ENCODE measurements around the gene RPS3.
"Not testable (repeated sequence)": the region's sequence is repeated elsewhere in the genome, so short reads cannot be mapped to it uniquely, and the experiment has no call there.

The RPS3 gene

DNA sequence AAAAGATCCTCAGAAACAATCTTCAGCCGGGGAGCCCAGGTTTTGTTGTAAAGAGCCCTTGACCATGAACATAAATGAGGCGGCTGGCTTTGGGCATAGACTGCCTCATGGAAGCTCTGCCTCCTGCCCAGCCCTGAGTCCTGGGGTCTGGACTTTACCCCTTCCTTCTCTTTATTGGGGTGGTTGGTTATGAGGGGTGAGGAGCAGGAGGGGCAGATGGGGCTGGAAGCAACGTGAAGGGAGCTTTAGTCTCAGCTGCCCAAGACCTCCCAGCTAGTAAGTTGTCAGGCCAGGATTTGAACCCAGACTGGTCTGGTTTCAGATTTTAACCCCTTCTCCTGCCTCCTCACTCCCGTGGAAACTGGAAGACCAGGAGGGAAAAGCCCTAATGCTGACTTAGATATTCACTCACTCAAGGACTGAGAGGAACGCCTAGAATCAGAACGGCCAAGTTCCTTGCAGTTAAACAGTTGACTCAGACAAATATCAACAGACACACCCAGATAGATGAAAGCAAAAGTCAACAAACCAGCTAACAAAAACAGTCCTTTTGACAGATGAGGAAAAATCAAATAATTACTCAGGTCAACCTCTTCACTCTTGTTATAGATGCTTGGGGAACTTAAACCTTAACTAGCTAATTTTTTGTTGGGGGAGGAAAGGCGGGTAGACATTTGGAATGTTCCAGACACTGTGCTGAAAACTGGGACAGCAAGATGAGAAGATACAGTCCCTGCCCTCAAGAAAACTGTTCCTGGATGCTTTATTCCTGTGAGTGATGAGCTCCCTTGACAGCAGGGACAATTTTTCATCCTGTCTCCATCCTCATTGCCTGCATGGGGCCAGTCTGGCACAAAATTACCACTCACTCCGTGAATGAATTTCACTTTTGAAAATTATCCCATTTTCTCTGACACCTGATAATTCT, 27.1 kb upstream of the RPS3 start:
- Mint-ChIP-seq H3K27ac (no peak overlapping the region), H3K4me3 (no peak overlapping the region), H3K9me3 (no peaks in the 10 kb centered on the region), H3K4me1 (peaks cover 6% of the 10 kb centered on the region), H3K36me3 (no peaks in the 10 kb centered on the region), H3K27me3 (no peaks in the 10 kb centered on the region)
- ATAC-seq = no peak

DNA sequence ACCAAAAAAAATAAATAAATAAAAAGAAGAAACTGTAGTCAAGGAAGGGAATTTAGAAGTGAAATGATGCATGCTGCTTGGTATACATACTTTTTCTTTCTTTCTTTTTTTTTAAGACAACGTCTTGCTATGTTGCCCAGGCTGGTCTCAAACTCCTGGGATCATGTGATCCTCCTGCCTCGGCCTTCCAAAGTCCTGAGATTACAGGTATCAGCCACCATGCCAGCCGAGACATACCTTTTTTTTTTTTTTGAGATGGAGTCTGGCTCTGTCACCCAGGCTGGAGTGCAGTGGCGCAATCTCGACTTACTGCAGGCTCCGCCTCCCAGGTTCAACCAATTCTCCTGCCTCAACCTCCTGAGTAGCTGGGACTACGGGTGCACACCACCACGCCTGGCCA, 26.1 kb upstream of the RPS3 start:
- Mint-ChIP-seq H3K9me3 (no peaks in the 10 kb centered on the region), H3K27ac (no peak overlapping the region), H3K4me1 (peaks cover 6% of the 10 kb centered on the region), H3K4me3 (no peak overlapping the region), H3K27me3 (no peaks in the 10 kb centered on the region), H3K36me3 (no peaks in the 10 kb centered on the region)
- no peak for ATAC-seq

DNA sequence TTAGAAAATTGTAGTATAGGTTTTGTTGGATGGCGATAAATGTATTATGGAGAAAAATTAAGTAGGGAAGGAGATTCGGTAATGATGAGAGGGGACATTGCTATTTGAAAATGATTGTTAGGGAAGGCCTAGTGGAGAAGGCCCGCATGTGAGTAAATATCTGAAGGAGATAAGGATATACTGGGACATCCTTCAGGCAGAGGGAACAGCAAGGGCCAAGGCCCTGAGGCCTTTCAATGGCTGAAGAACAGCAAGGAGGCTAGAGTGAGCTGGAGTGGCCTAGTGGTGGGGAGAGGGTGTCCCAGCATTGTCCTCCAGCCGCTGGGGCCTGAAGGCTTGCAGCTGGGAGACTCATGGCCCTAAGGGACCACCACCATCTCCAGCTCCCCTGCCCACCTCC, 24.7 kb upstream of the RPS3 start:
- H3K27me3 Mint-ChIP-seq = no peaks in the 10 kb centered on the region
- H3K4me3 Mint-ChIP-seq = no peak overlapping the region
- no peaks in the 10 kb centered on the region for H3K36me3 Mint-ChIP-seq
- H3K4me1 Mint-ChIP-seq = peaks cover 6% of the 10 kb centered on the region
- H3K27ac Mint-ChIP-seq = no peak overlapping the region
- no peaks in the 10 kb centered on the region for H3K9me3 Mint-ChIP-seq
- ATAC-seq = no peak

DNA sequence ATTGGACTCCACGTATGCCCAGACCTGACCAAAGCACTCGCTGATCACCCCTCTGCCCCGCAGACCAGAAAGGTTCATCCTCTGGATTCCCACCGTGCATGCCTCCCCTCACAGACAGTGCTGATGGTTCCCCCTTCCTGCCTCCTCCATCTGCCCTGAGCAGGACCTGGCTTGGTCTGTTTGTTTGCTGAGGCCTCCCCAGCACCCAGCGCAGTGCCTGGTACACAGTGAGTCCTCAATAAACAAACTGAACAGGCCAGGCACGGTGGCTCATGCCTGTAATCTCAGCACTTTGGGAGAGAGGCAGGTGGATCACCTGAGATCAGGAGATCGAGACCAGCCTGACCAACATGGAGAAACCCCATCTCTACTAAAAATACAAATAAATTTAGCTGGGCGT, 23.7 kb upstream of the RPS3 start:
- no peaks in the 10 kb centered on the region for H3K36me3 Mint-ChIP-seq
- peaks cover 1% of the 10 kb centered on the region for H3K4me1 Mint-ChIP-seq
- no peak overlapping the region for H3K4me3 Mint-ChIP-seq
- H3K9me3 Mint-ChIP-seq = no peaks in the 10 kb centered on the region
- no peak for ATAC-seq
- no peaks in the 10 kb centered on the region for H3K27me3 Mint-ChIP-seq
- H3K27ac Mint-ChIP-seq = no peak overlapping the region

DNA sequence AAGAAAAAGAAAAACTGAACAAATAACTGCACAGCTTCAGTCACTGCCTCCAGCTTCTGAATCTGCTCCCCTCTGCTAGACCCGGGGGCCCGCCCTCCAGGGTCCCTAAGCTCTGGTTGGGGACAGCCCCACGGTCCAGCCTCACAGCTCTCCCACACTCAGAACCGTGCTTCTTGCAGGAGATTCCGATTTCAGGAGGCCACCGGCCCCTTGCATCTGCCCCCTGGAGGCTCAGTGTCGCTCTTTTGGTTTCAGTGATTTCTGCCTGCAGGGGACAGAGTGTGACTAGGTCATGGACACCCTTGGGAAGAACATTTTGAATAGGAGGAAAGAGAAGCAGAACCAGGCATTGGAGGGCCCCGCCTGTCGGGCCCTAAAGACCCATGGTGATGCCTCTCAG, 23.1 kb upstream of the RPS3 start:
- no peak overlapping the region for H3K27ac Mint-ChIP-seq
- H3K36me3 Mint-ChIP-seq = no peaks in the 10 kb centered on the region
- no peak for ATAC-seq
- H3K4me3 Mint-ChIP-seq = no peak overlapping the region
- peaks cover 7% of the 10 kb centered on the region for H3K4me1 Mint-ChIP-seq
- H3K27me3 Mint-ChIP-seq = no peaks in the 10 kb centered on the region
- no peaks in the 10 kb centered on the region for H3K9me3 Mint-ChIP-seq

DNA sequence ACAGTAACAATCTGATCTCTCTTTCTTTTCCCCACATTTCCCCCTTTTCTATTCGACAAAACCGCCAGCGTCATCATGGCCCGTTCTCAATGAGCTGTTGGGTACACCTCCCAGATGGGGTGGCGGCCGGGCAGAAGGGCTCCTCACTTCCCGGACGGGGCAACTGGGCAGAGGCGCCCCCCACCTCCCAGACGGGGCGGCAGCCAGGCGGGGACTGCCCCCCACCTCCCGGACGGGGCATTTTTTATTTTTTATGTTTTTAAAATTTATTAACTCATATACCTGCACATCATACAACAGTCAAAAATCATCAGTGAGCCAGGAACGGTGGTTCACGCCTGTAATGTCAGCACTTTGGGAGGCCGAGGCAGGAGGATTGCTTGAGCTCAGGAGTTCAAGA, 20.5 kb upstream of the RPS3 start:
- not testable (repeated sequence) for H3K4me1 Mint-ChIP-seq, H3K27me3 Mint-ChIP-seq, H3K36me3 Mint-ChIP-seq, ATAC-seq, H3K9me3 Mint-ChIP-seq, H3K27ac Mint-ChIP-seq, H3K4me3 Mint-ChIP-seq

DNA sequence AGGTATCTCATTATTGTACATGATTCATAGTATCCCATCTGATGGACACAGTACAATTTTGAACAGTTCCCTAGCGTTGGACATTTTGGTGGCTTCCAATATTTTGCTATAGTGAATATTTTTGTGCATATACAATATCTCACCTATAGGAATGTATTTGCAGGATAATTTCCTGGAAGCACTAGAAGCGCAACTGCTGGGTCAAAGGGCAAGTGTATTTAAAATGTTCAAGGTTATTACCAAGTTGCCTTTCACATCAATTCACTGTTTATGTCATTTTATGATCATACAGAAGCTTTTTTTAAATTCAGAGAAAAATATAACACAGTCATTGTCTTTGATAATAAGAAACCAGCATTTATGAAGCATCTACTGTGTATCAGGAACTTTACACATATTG, 19.1 kb upstream of the RPS3 start:
- H3K4me1 Mint-ChIP-seq = peaks cover 13% of the 10 kb centered on the region
- no peaks in the 10 kb centered on the region for H3K9me3 Mint-ChIP-seq
- no peaks in the 10 kb centered on the region for H3K36me3 Mint-ChIP-seq
- no peak overlapping the region for H3K4me3 Mint-ChIP-seq
- H3K27me3 Mint-ChIP-seq = no peaks in the 10 kb centered on the region
- ATAC-seq = no peak
- H3K27ac Mint-ChIP-seq = peak overlapping the region; percentile 23

DNA sequence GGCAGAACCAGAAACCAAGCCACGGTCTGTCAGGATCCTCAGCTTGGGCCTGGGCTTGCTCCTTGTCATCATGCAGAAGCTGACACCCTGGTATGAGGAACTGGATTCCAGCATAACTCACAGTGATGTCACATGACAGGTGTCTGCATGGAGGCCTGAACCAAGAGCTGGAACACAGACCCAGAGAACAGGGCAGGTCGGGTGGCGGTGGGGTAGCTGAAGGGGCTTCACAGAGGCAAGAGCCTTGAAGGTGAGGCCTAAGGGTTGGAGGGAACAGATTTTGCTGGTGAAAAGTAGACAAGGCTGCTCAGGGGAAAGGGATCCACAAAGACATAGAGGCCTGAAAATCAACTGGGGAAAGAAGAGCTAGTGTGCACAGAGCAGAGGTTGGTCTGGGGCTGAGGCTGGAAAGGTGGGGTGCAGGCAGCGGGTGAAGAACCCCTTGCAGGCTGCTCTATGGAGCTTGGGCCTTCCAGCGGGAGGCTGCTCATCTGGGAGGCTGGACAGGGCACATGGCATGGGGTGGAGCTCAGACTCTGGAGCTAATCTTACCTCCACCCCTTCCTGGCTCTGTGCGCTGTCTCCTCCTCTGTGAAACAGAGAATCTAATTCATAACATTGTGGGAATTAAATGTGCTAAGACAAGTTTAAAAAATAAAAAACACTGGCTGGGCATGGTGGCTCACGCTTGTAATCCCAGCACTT, 18.4 kb upstream of the RPS3 start:
- Mint-ChIP-seq H3K4me3 (no peak overlapping the region), H3K27ac (peak overlapping the region; percentile 23), H3K36me3 (no peaks in the 10 kb centered on the region), H3K4me1 (peaks cover 13% of the 10 kb centered on the region), H3K9me3 (no peaks in the 10 kb centered on the region), H3K27me3 (peaks cover 4% of the 10 kb centered on the region)
- ATAC-seq = peak; percentile 50

DNA sequence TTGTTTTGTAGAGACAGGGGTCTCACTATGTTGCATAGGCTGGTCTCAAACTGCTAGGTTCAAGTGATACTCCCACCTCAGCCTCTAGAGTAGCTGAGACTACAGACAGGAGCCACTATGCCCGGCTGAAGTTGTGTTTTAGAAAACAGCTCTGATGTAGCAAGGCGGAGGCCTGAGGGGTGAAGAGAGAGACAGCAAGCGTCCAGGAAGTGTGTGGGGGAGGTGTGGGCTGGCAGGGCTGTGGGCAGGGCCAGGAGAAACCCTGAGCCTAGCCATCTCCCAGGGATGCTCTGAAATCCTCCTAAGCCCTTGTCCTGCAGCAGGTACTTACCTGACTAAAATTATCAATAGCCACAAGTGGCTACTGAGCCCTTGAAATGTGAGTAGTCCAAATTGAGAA, 16.1 kb upstream of the RPS3 start:
- Mint-ChIP-seq H3K4me1 (peaks cover 13% of the 10 kb centered on the region), H3K4me3 (no peak overlapping the region), H3K36me3 (no peaks in the 10 kb centered on the region), H3K9me3 (no peaks in the 10 kb centered on the region), H3K27ac (no peak overlapping the region), H3K27me3 (peaks cover 8% of the 10 kb centered on the region)
- no peak for ATAC-seq

DNA sequence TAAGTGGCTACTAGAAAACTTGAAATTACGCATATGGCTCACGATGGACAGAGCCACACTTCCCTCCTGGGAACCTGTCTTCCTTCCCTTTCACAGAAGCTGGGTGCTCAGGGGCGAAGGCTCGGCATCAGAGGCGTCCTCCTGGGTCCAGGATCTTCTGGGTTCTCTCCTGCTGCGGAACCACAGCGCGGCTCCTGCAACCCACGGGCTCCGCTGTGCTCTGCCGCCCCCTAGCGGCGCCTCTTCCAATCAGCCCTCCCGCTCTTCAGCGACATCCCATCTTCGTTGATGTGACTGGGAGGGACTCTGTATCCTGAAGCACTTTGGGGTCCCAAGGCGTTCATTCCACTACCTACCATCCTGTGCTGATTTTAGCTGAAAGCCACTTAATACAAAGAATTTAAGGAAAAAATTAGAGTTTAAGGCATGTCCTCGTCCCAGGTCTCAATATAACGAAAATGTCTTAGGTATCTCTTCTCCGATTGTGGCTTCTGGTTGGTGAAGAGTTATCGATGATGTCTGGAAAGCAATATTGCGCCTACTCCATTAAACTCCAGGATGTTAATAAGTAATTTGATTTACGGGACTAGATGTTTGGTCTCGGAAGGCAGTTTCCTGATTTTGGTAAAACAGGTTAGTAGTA, 14.8 kb upstream of the RPS3 start:
- peak; percentile 79 for ATAC-seq
- Mint-ChIP-seq H3K4me3 (no peak overlapping the region), H3K9me3 (no peaks in the 10 kb centered on the region), H3K36me3 (no peaks in the 10 kb centered on the region), H3K27ac (no peak overlapping the region), H3K27me3 (peaks cover 8% of the 10 kb centered on the region), H3K4me1 (peaks cover 13% of the 10 kb centered on the region)

DNA sequence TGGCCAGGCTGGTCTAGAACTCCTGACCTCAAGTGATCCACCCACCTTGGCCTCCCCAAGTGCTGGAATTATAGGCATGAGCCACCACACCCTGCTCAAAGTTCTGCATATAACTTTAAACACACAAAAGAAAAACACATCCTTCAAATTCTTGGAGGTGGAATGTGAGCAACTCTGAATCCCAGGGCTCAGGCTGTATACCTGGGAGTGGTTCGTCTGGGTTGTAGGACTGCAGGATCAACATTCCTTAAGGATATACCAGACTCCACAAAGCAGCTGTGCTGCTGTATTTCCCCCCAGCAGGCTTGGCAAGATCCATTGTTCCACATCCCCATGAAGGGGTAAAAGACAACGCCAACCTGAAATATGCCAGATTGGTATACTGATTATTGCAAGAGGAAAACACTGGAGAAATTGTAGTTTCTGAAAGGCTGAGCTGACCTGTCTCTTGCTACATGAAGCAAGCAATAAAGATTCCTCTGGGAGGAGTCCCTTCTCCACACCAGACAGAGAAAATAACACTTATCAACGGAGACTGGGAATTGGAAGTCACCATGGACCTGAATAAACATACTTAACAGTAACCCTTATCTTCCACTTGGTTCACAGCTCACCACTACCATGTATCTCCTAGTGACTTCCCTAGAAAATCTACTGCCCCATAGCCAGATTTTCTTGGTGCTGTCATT, 12.2 kb upstream of the RPS3 start:
- H3K36me3 Mint-ChIP-seq = no peaks in the 10 kb centered on the region
- no peaks in the 10 kb centered on the region for H3K9me3 Mint-ChIP-seq
- H3K27me3 Mint-ChIP-seq = peaks cover 8% of the 10 kb centered on the region
- no peak for ATAC-seq
- peaks cover 6% of the 10 kb centered on the region for H3K4me1 Mint-ChIP-seq
- H3K4me3 Mint-ChIP-seq = no peak overlapping the region
- H3K27ac Mint-ChIP-seq = no peak overlapping the region

DNA sequence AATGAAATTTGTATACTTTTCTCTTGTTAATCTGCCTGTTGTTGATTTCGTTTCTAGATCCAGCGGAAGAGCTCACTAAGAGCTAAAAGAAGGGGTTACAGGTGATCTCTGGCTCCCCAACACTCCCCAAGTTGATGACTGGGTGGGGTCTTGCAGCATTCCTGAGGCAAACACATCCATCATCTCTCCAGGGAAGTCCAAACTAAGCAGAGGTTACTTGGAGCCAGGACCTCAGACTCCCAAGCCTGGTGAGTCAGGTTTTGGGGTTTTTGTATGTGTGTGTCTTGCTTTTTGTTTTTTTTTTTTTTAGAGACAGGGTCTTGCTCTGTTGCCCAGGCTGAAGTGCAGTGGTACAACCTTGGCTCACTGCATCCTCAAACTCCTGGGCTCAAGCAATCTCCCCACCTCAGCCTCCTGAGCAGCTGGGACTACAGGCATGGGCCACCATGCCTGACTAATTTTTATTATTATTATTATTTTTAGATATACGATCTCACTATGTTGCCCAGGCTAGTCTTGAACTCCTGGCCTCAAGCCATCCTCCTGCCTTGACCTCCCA, 11.5 kb upstream of the RPS3 start:
- Mint-ChIP-seq H3K36me3 (no peaks in the 10 kb centered on the region), H3K27me3 (peaks cover 8% of the 10 kb centered on the region), H3K9me3 (no peaks in the 10 kb centered on the region), H3K4me3 (no peak overlapping the region), H3K4me1 (peaks cover 6% of the 10 kb centered on the region), H3K27ac (no peak overlapping the region)
- ATAC-seq = no peak

DNA sequence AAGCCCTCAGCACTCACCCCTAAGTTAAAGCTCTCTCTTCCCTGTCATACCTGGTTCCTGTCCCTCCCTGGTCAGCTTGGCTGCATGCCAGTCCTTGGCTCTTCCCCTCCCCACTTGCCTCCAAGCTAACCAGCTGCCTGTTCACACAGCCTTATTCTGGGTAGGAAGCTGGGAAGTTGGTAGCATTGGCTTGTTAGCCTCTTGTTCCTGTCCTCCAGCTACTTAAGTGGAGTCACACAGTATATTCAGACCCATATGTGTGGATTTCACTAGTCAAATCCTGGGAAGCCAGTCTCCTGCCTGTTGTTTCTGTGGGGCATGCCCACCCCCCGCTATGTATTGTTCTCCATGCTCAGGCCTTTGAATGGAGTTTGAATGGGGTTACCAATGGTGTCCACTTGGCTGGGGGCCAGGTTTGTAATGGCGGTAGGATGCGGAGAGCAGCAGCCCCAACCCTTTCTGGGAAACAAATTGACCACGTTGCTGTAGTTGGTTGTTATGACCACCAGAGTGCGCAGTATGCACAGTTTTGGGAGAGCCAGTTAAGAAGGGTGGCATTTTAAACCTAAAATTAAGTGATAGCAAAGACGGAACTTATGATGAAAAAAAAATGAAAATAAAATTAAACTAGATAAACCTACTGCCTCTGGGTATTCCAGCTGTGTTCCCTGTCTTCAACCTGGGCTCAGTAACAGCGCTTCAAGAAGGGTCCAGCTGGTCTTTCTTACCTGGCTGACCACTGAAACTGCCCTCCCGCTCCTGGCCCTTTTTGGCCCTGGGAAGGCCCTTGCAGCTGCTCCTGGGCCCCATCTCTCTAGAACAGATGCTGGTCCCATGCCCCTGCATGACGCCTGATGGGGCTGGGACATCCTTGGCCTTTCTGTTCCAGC, 10.7 kb upstream of the RPS3 start:
- Mint-ChIP-seq H3K4me3 (no peak overlapping the region), H3K4me1 (peaks cover 6% of the 10 kb centered on the region), H3K27ac (no peak overlapping the region), H3K36me3 (no peaks in the 10 kb centered on the region), H3K27me3 (peaks cover 8% of the 10 kb centered on the region), H3K9me3 (no peaks in the 10 kb centered on the region)
- peak; percentile 82 for ATAC-seq

DNA sequence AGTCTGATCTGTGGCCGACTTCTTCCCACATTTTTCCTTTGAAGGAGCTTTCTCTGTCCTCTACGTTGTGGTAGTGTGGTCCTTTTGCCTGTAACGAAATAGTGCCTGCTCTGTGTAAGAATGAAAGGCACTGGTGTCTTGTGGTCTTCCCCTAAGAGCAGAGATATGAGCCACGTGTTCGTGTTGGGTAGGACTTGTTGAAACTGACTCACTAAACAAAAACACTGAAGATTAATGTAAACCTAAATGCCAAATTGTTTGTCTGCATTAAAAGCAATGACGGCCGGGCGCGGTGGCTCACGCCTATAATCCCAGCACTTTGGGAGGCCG, 10.1 kb upstream of the RPS3 start:
- no peak for ATAC-seq
- Mint-ChIP-seq H3K4me3 (no peak overlapping the region), H3K4me1 (peaks cover 5% of the 10 kb centered on the region)

More for the DNA sequence above, 10.1 kb upstream of the RPS3 start:
- H3K9me3 Mint-ChIP-seq = no peaks in the 10 kb centered on the region
- no peak overlapping the region for H3K27ac Mint-ChIP-seq
- H3K36me3 Mint-ChIP-seq = no peaks in the 10 kb centered on the region
- peaks cover 10% of the 10 kb centered on the region for H3K27me3 Mint-ChIP-seq

Measured in stimulated activated memory B cell treated with anti-CD40 and anti-IgM and Interleukin-4, amounts not matched to agents 10 μg/mL and 1 μg/mL and 100 μg/mL, for 72 hours (primary cell).